ENCODE results near the gene ASIC2. TPM values are rescaled to one million over a fixed set of nuclear protein-coding genes. Genes with fewer than 3 reads are reported as not detected.

The ASIC2 gene
- total and polyA plus RNA-seq, 4 donors, result 0.10 to 0.18 TPM; not detected in 2

- Histone ChIP-seq H3K9me3 (ENCODE audit: control insufficient read depth, low read length) (peaks cover 3% of the 10 kb centered on the region), H3K27ac (ENCODE audit: low read depth in 1 of 2, low read length in 2 of 2) (no peak overlapping the region), H3K4me1 (ENCODE audit: control insufficient read depth in 1 of 2, insufficient read depth in 2 of 2, low read length in 2 of 2) (no peaks in the 10 kb centered on the region), H3K27me3 (ENCODE audit: control insufficient read depth in 1 of 2, insufficient read depth in 2 of 2, low read length in 1 of 2) (peaks cover 0 to 3% of the 10 kb centered on the region in 2 donors), H3K36me3 (ENCODE audit: control insufficient read depth in 1 of 2, insufficient read depth in 2 of 2, low read length in 1 of 2) (no peaks in the 10 kb centered on the region), H3K4me3 (ENCODE audit: low read length in 2 of 2) (no peak overlapping the region)
- whole genome bisulfite sequencing, 2 donors, result 44 to 49% methylated on average over 10 of the region's 10 CpGs
- no peak for ATAC-seq (ENCODE audit: low FRiP score)
- intact Hi-C loops (cut with DNase I), result no loop called here
- no peak for DNase-seq
These were observed 26.5 kb downstream of the ASIC2 start for GRCh38 chr17:33266611-33267010.

GRCh38 chr17:33266116-33266515 is 27.0 kb downstream of the ASIC2 start:
- Histone ChIP-seq H3K9me3 (ENCODE audit: control insufficient read depth, low read length) (peaks cover 3% of the 10 kb centered on the region), H3K4me3 (ENCODE audit: low read length in 2 of 2) (no peak overlapping the region), H3K27me3 (ENCODE audit: control insufficient read depth in 1 of 2, insufficient read depth in 2 of 2, low read length in 1 of 2) (peaks cover 0 to 3% of the 10 kb centered on the region in 2 donors), H3K4me1 (ENCODE audit: control insufficient read depth in 1 of 2, insufficient read depth in 2 of 2, low read length in 2 of 2) (no peaks in the 10 kb centered on the region), H3K27ac (ENCODE audit: low read depth in 1 of 2, low read length in 2 of 2) (no peak overlapping the region), H3K36me3 (ENCODE audit: control insufficient read depth in 1 of 2, insufficient read depth in 2 of 2, low read length in 1 of 2) (no peaks in the 10 kb centered on the region)
- intact Hi-C loops (cut with DNase I), result no loop called here
- 8 to 15% methylated on average over 1 of the region's 1 CpG for WGBS, 2 donors
- ATAC-seq (ENCODE audit: low FRiP score), result no peak
- DNase-seq, result no peak

GRCh38 chr17:33263396-33263795 is 29.7 kb downstream of the ASIC2 start:
- Histone ChIP-seq H3K27ac (ENCODE audit: low read depth in 1 of 2, low read length in 2 of 2) (no peak overlapping the region), H3K9me3 (ENCODE audit: control insufficient read depth, low read length) (peaks cover 2% of the 10 kb centered on the region), H3K4me3 (ENCODE audit: low read length in 2 of 2) (no peak overlapping the region), H3K4me1 (ENCODE audit: control insufficient read depth in 1 of 2, insufficient read depth in 2 of 2, low read length in 2 of 2) (no peaks in the 10 kb centered on the region), H3K36me3 (ENCODE audit: control insufficient read depth in 1 of 2, insufficient read depth in 2 of 2, low read length in 1 of 2) (no peaks in the 10 kb centered on the region), H3K27me3 (ENCODE audit: control insufficient read depth in 1 of 2, insufficient read depth in 2 of 2, low read length in 1 of 2) (peaks cover 0 to 2% of the 10 kb centered on the region in 2 donors)
- DNase-seq (no peak), ATAC-seq (ENCODE audit: low FRiP score) (no peak)
- intact Hi-C loops (cut with DNase I), result no loop called here
- WGBS, 2 donors, result 78 to 79% methylated on average over 4 of the region's 4 CpGs

GRCh38 chr17:33262266-33263123 is 30.6 kb downstream of the ASIC2 start:
- intact Hi-C loops (cut with DNase I), result no loop called here
- WGBS, 2 donors, result 63 to 76% methylated on average over 6 of the region's 6 CpGs
- Histone ChIP-seq H3K36me3 (ENCODE audit: control insufficient read depth in 1 of 2, insufficient read depth in 2 of 2, low read length in 1 of 2) (no peaks in the 10 kb centered on the region), H3K27ac (ENCODE audit: low read depth in 1 of 2, low read length in 2 of 2) (no peak overlapping the region), H3K27me3 (ENCODE audit: control insufficient read depth in 1 of 2, insufficient read depth in 2 of 2, low read length in 1 of 2) (peaks cover 0 to under 1% of the 10 kb centered on the region in 2 donors), H3K4me1 (ENCODE audit: control insufficient read depth in 1 of 2, insufficient read depth in 2 of 2, low read length in 2 of 2) (no peaks in the 10 kb centered on the region), H3K9me3 (ENCODE audit: control insufficient read depth, low read length) (peaks cover under 1% of the 10 kb centered on the region), H3K4me3 (ENCODE audit: low read length in 2 of 2) (no peak overlapping the region)
- DNase-seq, result no peak
- ATAC-seq (ENCODE audit: low FRiP score), result no peak

- ATAC-seq (ENCODE audit: low FRiP score), result no peak
These were observed 31.3 kb downstream of the ASIC2 start for GRCh38 chr17:33261820-33262219.

GRCh38 chr17:33260638-33261037 is 32.5 kb downstream of the ASIC2 start:
- intact Hi-C loops (cut with DNase I), result no loop called here
- Histone ChIP-seq H3K36me3 (ENCODE audit: control insufficient read depth in 1 of 2, insufficient read depth in 2 of 2, low read length in 1 of 2) (no peaks in the 10 kb centered on the region), H3K27ac (ENCODE audit: low read depth in 1 of 2, low read length in 2 of 2) (no peak overlapping the region), H3K4me3 (ENCODE audit: low read length in 2 of 2) (no peak overlapping the region), H3K27me3 (ENCODE audit: control insufficient read depth in 1 of 2, insufficient read depth in 2 of 2, low read length in 1 of 2) (no peaks in the 10 kb centered on the region), H3K4me1 (ENCODE audit: control insufficient read depth in 1 of 2, insufficient read depth in 2 of 2, low read length in 2 of 2) (no peaks in the 10 kb centered on the region), H3K9me3 (ENCODE audit: control insufficient read depth, low read length) (no peaks in the 10 kb centered on the region)
- ATAC-seq (ENCODE audit: low FRiP score) (no peak), DNase-seq (no peak)
- 33 to 40% methylated on average over 10 of the region's 10 CpGs for WGBS, 2 donors

More at GRCh38 chr17:33261820-33262219, 31.3 kb downstream of the ASIC2 start:
- DNase-seq, result no peak
- no peaks in the 10 kb centered on the region for H3K27me3 ChIP-seq (ENCODE audit: control insufficient read depth in 1 of 2, insufficient read depth in 2 of 2, low read length in 1 of 2)
- WGBS, 2 donors, result 67 to 81% methylated on average over 10 of the region's 10 CpGs
- no peak overlapping the region for H3K4me3 ChIP-seq (ENCODE audit: low read length in 2 of 2)
- H3K4me1 ChIP-seq (ENCODE audit: control insufficient read depth in 1 of 2, insufficient read depth in 2 of 2, low read length in 2 of 2), result no peaks in the 10 kb centered on the region
- no peaks in the 10 kb centered on the region for H3K9me3 ChIP-seq (ENCODE audit: control insufficient read depth, low read length)
- intact Hi-C loops (cut with DNase I), result no loop called here
- H3K27ac ChIP-seq (ENCODE audit: low read depth in 1 of 2, low read length in 2 of 2), result no peak overlapping the region
- no peaks in the 10 kb centered on the region for H3K36me3 ChIP-seq (ENCODE audit: control insufficient read depth in 1 of 2, insufficient read depth in 2 of 2, low read length in 1 of 2)

- Histone ChIP-seq H3K36me3 (ENCODE audit: control insufficient read depth in 1 of 2, insufficient read depth in 2 of 2, low read length in 1 of 2) (no peaks in the 10 kb centered on the region), H3K27ac (ENCODE audit: low read depth in 1 of 2, low read length in 2 of 2) (no peak overlapping the region), H3K9me3 (ENCODE audit: control insufficient read depth, low read length) (no peaks in the 10 kb centered on the region), H3K4me1 (ENCODE audit: control insufficient read depth in 1 of 2, insufficient read depth in 2 of 2, low read length in 2 of 2) (no peaks in the 10 kb centered on the region), H3K27me3 (ENCODE audit: control insufficient read depth in 1 of 2, insufficient read depth in 2 of 2, low read length in 1 of 2) (no peaks in the 10 kb centered on the region), H3K4me3 (ENCODE audit: low read length in 2 of 2) (no peak overlapping the region)
- no peak for DNase-seq
- no peak for ATAC-seq (ENCODE audit: low FRiP score)
- intact Hi-C loops (cut with DNase I), result no loop called here
- WGBS, 2 donors, result 68 to 70% methylated on average over 3 of the region's 3 CpGs
These were observed 34.8 kb downstream of the ASIC2 start for GRCh38 chr17:33258296-33258695.

GRCh38 chr17:33245183-33245582 is 47.9 kb downstream of the ASIC2 start:
- ATAC-seq (ENCODE audit: low FRiP score) (no peak), DNase-seq (no peak)
- intact Hi-C loops (cut with DNase I), result no loop called here
- H3K36me3 ChIP-seq (ENCODE audit: control insufficient read depth in 1 of 2, insufficient read depth in 2 of 2, low read length in 1 of 2), result no peaks in the 10 kb centered on the region
- H3K4me1 ChIP-seq (ENCODE audit: control insufficient read depth in 1 of 2, insufficient read depth in 2 of 2, low read length in 2 of 2), result no peaks in the 10 kb centered on the region
- H3K27ac ChIP-seq (ENCODE audit: low read depth in 1 of 2, low read length in 2 of 2), result no peak overlapping the region
- H3K4me3 ChIP-seq (ENCODE audit: low read length in 2 of 2), result no peak overlapping the region
- WGBS, 2 donors, result 86 to 90% methylated on average over 2 of the region's 2 CpGs
- H3K9me3 ChIP-seq (ENCODE audit: control insufficient read depth, low read length), result no peaks in the 10 kb centered on the region
- H3K27me3 ChIP-seq (ENCODE audit: control insufficient read depth in 1 of 2, insufficient read depth in 2 of 2, low read length in 1 of 2), result no peaks in the 10 kb centered on the region

- Histone ChIP-seq H3K27ac (ENCODE audit: low read depth in 1 of 2, low read length in 2 of 2) (no peak overlapping the region), H3K27me3 (ENCODE audit: control insufficient read depth in 1 of 2, insufficient read depth in 2 of 2, low read length in 1 of 2) (no peaks in the 10 kb centered on the region), H3K36me3 (ENCODE audit: control insufficient read depth in 1 of 2, insufficient read depth in 2 of 2, low read length in 1 of 2) (no peaks in the 10 kb centered on the region), H3K9me3 (ENCODE audit: control insufficient read depth, low read length) (no peaks in the 10 kb centered on the region), H3K4me1 (ENCODE audit: control insufficient read depth in 1 of 2, insufficient read depth in 2 of 2, low read length in 2 of 2) (no peaks in the 10 kb centered on the region), H3K4me3 (ENCODE audit: low read length in 2 of 2) (no peak overlapping the region)
- 89 to 90% methylated on average over 3 of the region's 3 CpGs for WGBS, 2 donors
- intact Hi-C loops (cut with DNase I), result no loop called here
- DNase-seq (no peak), ATAC-seq (ENCODE audit: low FRiP score) (no peak)
These were observed 49.4 kb downstream of the ASIC2 start for GRCh38 chr17:33243732-33244131.

Measured in aorta (tissue), 5 donors.